Measurements from ENCODE around the gene TMC3. TPM values are rescaled to one million over a fixed set of nuclear protein-coding genes. Genes with fewer than 3 reads are reported as not detected.
"Not testable (repeated sequence)": the region's sequence is repeated elsewhere in the genome, so short reads cannot be mapped to it uniquely, and the experiment has no call there.

TMC3 gene
- total and polyA plus RNA-seq, 2 of the 13 experiments (the other 11 are each of a cell fraction or from before 2014, with no cell fraction given): not detected

- H3K27me3 ChIP-seq (ENCODE audit: control insufficient read depth in 1 of 2, insufficient read depth in 2 of 2, low read length in 2 of 2): no peaks in the 10 kb centered on the region
- no peaks in the 10 kb centered on the region for H3K9me3 ChIP-seq (ENCODE audit: low read length)
- FAIRE-seq: no peak
- BruUV-seq (replicated peaks): no TSS peak
- no peaks in the 10 kb centered on the region for H3K79me2 ChIP-seq (ENCODE audit: insufficient read depth, low read length)
- no peak overlapping the region for H3K27ac ChIP-seq (ENCODE audit: extremely low read length, insufficient read depth, low read length)
- TF ChIP-seq LBX2 (CRISPR knock-in tag; IDR thresholded peaks at IDR 0.05; ENCODE audit: borderline replicate concordance) (no peak), CENPBD1 (CRISPR knock-in tag; IDR thresholded peaks at IDR 0.05; ENCODE audit: borderline replicate concordance, low read depth) (no peak), NFYC (CRISPR knock-in tag; IDR thresholded peaks at IDR 0.05) (no peak), GLMP (CRISPR knock-in tag; IDR thresholded peaks at IDR 0.05; ENCODE audit: borderline replicate concordance) (no peak), TCF12 (IDR thresholded peaks at IDR 0.05) (no peak), TCF12 (CRISPR knock-in tag; IDR thresholded peaks at IDR 0.05) (no peak), THAP8 (CRISPR knock-in tag; IDR thresholded peaks at IDR 0.05; ENCODE audit: borderline replicate concordance) (no peak), NFIC (IDR thresholded peaks at IDR 0.05; ENCODE audit: low read length) (no peak), THAP11 (CRISPR knock-in tag; IDR thresholded peaks at IDR 0.05) (no peak), FOXP4 (CRISPR knock-in tag; IDR thresholded peaks at IDR 0.05) (no peak), ZNF383 (CRISPR knock-in tag; IDR thresholded peaks at IDR 0.05; ENCODE audit: borderline replicate concordance) (no peak)
- WGBS (ENCODE audit: low lambda C conversion rate): 65% methylated on average over 11 of the region's 15 CpGs
- H3K4me3 ChIP-seq (replicated peaks in 1 of 3; ENCODE audit: insufficient read depth in 1 of 3, low read depth in 2 of 3, low read length in 3 of 3): no peak overlapping the region
- POLR2A ChIA-PET: no interaction called here
- no peak for ATAC-seq
- no peaks in the 10 kb centered on the region for H3K4me1 ChIP-seq (ENCODE audit: insufficient read depth, low read length)
- no peak overlapping the region for H2AFZ ChIP-seq (ENCODE audit: low read length)
- intact Hi-C loops (cut with micrococcal nuclease; ENCODE audit: unreplicated experiment) (no loop called here), in situ Hi-C loops (cut with HindIII; ENCODE audit: extremely low pct_ligation_motif_present, low pct_unique_long_range_greater_than_20kb) (no loop called here)
- CTCF ChIA-PET (ENCODE audit: low intra/inter-chr PET ratio, low total read pairs): no interaction called here
- H4K20me1 ChIP-seq (ENCODE audit: insufficient read depth, low read length): no peaks in the 10 kb centered on the region
- no peaks in the 10 kb centered on the region for H3K36me3 ChIP-seq (replicated peaks in 1 of 2; ENCODE audit: control insufficient read depth in 1 of 2, insufficient read depth in 2 of 2, low read length in 2 of 2)
- no peak for DNase-seq (ENCODE audit: low spot score)
- H3K9ac ChIP-seq (ENCODE audit: insufficient read depth, low read depth, low read length): no peak overlapping the region
- no peak overlapping the region for H3K4me2 ChIP-seq (ENCODE audit: low read depth, low read length)
Measured at GRCh38 chr15:81331600-81331999, 42.4 kb downstream of the TMC3 start.

- H3K4me2 ChIP-seq (ENCODE audit: low read depth, low read length); H3K9me3 ChIP-seq (ENCODE audit: low read length); H3K27ac ChIP-seq (ENCODE audit: extremely low read length, insufficient read depth, low read length); H3K4me3 ChIP-seq (replicated peaks in 1 of 3; ENCODE audit: insufficient read depth in 1 of 3, low read depth in 2 of 3, low read length in 3 of 3); H3K36me3 ChIP-seq (replicated peaks in 1 of 2; ENCODE audit: control insufficient read depth in 1 of 2, insufficient read depth in 2 of 2, low read length in 2 of 2); DNase-seq (ENCODE audit: low spot score); FAIRE-seq; H3K27me3 ChIP-seq (ENCODE audit: control insufficient read depth in 1 of 2, insufficient read depth in 2 of 2, low read length in 2 of 2); H3K4me1 ChIP-seq (ENCODE audit: insufficient read depth, low read length); in situ Hi-C loops (cut with HindIII; ENCODE audit: extremely low pct_ligation_motif_present, low pct_unique_long_range_greater_than_20kb); intact Hi-C loops (cut with micrococcal nuclease; ENCODE audit: unreplicated experiment); POLR2A ChIA-PET; CTCF ChIA-PET (ENCODE audit: low intra/inter-chr PET ratio, low total read pairs); H3K9ac ChIP-seq (ENCODE audit: insufficient read depth, low read depth, low read length); H4K20me1 ChIP-seq (ENCODE audit: insufficient read depth, low read length); H2AFZ ChIP-seq (ENCODE audit: low read length); H3K79me2 ChIP-seq (ENCODE audit: insufficient read depth, low read length); ATAC-seq; BruUV-seq (replicated peaks): not testable (repeated sequence)
- 83% methylated on average over 9 of the region's 9 CpGs for WGBS (ENCODE audit: low lambda C conversion rate)
Measured at GRCh38 chr15:81331141-81331540, 42.9 kb downstream of the TMC3 start.

All from HepG2 (cell line).